ENCODE measurements around the gene MSMP. TPM values are rescaled to one million over a fixed set of nuclear protein-coding genes. Genes with fewer than 3 reads are reported as not detected.

MSMP gene
- total RNA-seq, 1 experiment from 2014 or later: not detected

- H3K4me3 ChIP-seq (ENCODE audit: low read depth, low read length, poor library complexity, severe bottlenecking): peak overlapping the region; percentile 87
- ChIA-PET CTCF (interaction anchor here (0.9 to 1.0 kb wide), 2 partner anchors 18 to 25 kb away, joined by 3 read pairs; partner anchors contain the start of gene CREB3), POLR2A (ENCODE audit: low non-redundant PET) (interaction anchor here (0.6 kb wide), 2 partner anchors 57 to 83 kb away, joined by 5 to 8 read pairs; no protein-coding TSS in a partner anchor)
- peaks cover 7% of the 10 kb centered on the region for H3K36me3 ChIP-seq (ENCODE audit: insufficient read depth, low read length, poor library complexity, severe bottlenecking)
- peak overlapping the region; percentile 91 for H3K27ac ChIP-seq (ENCODE audit: low read depth, low read length, poor library complexity, severe bottlenecking)
- no peaks in the 10 kb centered on the region for H3K27me3 ChIP-seq (replicated peaks; ENCODE audit: insufficient read depth, low read depth, low read length, poor library complexity)
- TF ChIP-seq EZH2 (IDR thresholded peaks at IDR 0.05; ENCODE audit: borderline replicate concordance, low read depth, low read length, poor library complexity, severe bottlenecking): no peak
- TF ChIP-seq CTCF (conservative IDR thresholded peaks at IDR 0.05; ENCODE audit: low read depth, low read length): no peak
- BruUV-seq (replicated peaks): no TSS peak
- intact Hi-C loops (cut with micrococcal nuclease; ENCODE audit: unreplicated experiment): loop anchor here (5.0 kb wide), 2 partner anchors 35 to 55 kb away; partner anchors contain the start of genes NPR2 and SPAG8
- DNase-seq (ENCODE audit: low spot score): peak; percentile 45
- peaks cover 13% of the 10 kb centered on the region for H3K4me1 ChIP-seq (ENCODE audit: insufficient read depth, low read length, poor library complexity, severe bottlenecking)
- no peaks in the 10 kb centered on the region for H3K9me3 ChIP-seq (ENCODE audit: low read depth, low read length, poor library complexity, severe bottlenecking)
Measured at GRCh38 chr9:35757226-35757891, 3.3 kb upstream of the MSMP start.

- H3K27ac ChIP-seq (ENCODE audit: low read depth, low read length, poor library complexity, severe bottlenecking): peak overlapping the region; percentile 91
- intact Hi-C loops (cut with micrococcal nuclease; ENCODE audit: unreplicated experiment): loop anchor here (5.0 kb wide), 2 partner anchors 36 to 56 kb away; partner anchors contain the start of genes NPR2 and SPAG8
- ChIA-PET CTCF (interaction anchor here (0.6 to 1.0 kb wide), 3 partner anchors 19 to 610 kb away, joined by 3 read pairs; partner anchors contain the start of gene CREB3), POLR2A (ENCODE audit: low non-redundant PET) (interaction anchor here (0.6 kb wide), 3 partner anchors 58 to 82 kb away, joined by 3 to 8 read pairs (median 5); no protein-coding TSS in a partner anchor)
- H3K4me3 ChIP-seq (ENCODE audit: low read depth, low read length, poor library complexity, severe bottlenecking): peak overlapping the region; percentile 87
- H3K9me3 ChIP-seq (ENCODE audit: low read depth, low read length, poor library complexity, severe bottlenecking): no peaks in the 10 kb centered on the region
- peaks cover 13% of the 10 kb centered on the region for H3K4me1 ChIP-seq (ENCODE audit: insufficient read depth, low read length, poor library complexity, severe bottlenecking)
- BruUV-seq (replicated peaks): no TSS peak
- TF ChIP-seq CTCF (conservative IDR thresholded peaks at IDR 0.05; ENCODE audit: low read depth, low read length): peak; percentile 82
- no peak for TF ChIP-seq EZH2 (IDR thresholded peaks at IDR 0.05; ENCODE audit: borderline replicate concordance, low read depth, low read length, poor library complexity, severe bottlenecking)
- peak; percentile 80 for DNase-seq (ENCODE audit: low spot score)
- H3K27me3 ChIP-seq (replicated peaks; ENCODE audit: insufficient read depth, low read depth, low read length, poor library complexity): no peaks in the 10 kb centered on the region
- peaks cover 7% of the 10 kb centered on the region for H3K36me3 ChIP-seq (ENCODE audit: insufficient read depth, low read length, poor library complexity, severe bottlenecking)
Measured at GRCh38 chr9:35756275-35757225, 2.5 kb upstream of the MSMP start.

GRCh38 chr9:35755071-35755470 is 995 bp upstream of the MSMP start:
- no peak for DNase-seq (ENCODE audit: low spot score)
- Histone ChIP-seq H3K36me3 (ENCODE audit: insufficient read depth, low read length, poor library complexity, severe bottlenecking) (peaks cover 7% of the 10 kb centered on the region), H3K4me3 (ENCODE audit: low read depth, low read length, poor library complexity, severe bottlenecking) (no peak overlapping the region), H3K27ac (ENCODE audit: low read depth, low read length, poor library complexity, severe bottlenecking) (no peak overlapping the region), H3K9me3 (ENCODE audit: low read depth, low read length, poor library complexity, severe bottlenecking) (no peaks in the 10 kb centered on the region), H3K4me1 (ENCODE audit: insufficient read depth, low read length, poor library complexity, severe bottlenecking) (peaks cover 14% of the 10 kb centered on the region), H3K27me3 (replicated peaks; ENCODE audit: insufficient read depth, low read depth, low read length, poor library complexity) (no peaks in the 10 kb centered on the region)
- intact Hi-C loops (cut with micrococcal nuclease; ENCODE audit: unreplicated experiment): loop anchor here (5.0 kb wide), 2 partner anchors 37 to 57 kb away; partner anchors contain the start of genes NPR2 and SPAG8
- TF ChIP-seq CTCF (conservative IDR thresholded peaks at IDR 0.05; ENCODE audit: low read depth, low read length): no peak
- TF ChIP-seq EZH2 (IDR thresholded peaks at IDR 0.05; ENCODE audit: borderline replicate concordance, low read depth, low read length, poor library complexity, severe bottlenecking): no peak
- ChIA-PET POLR2A (ENCODE audit: low non-redundant PET) (no interaction called here), CTCF (interaction anchor here (0.6 kb wide), 1 partner anchor 189 kb away, joined by 3 read pairs; no protein-coding TSS in a partner anchor)
- BruUV-seq (replicated peaks): no TSS peak

Measured in A673 (cell line).